Progenitor cell of endocrine pancreas (in vitro differentiated cells): ENCODE measurements around the gene PPCDC. TPM values are rescaled to one million over a fixed set of nuclear protein-coding genes. Genes with fewer than 3 reads are reported as not detected.

ENCODE experiments used
- DNase-seq: peaks from one replicate; pipeline ENCODE4 v3.0.0; 2021; ENCODE audit warnings: low spot score; ENCODE audit not compliant: unreplicated experiment
- H3K27ac Mint-ChIP-seq: 2 replicates; pipeline ENCODE4 v1.8.0; 2021; ENCODE audit warnings: mild to moderate bottlenecking, moderate library complexity, mixed read lengths
- H3K27me3 Mint-ChIP-seq: 2 replicates; pipeline ENCODE4 v1.8.0; 2021; ENCODE audit warnings: mixed read lengths
- H3K36me3 Mint-ChIP-seq: 2 replicates; pipeline ENCODE4 v1.8.0; 2022; ENCODE audit warnings: mixed read lengths; ENCODE audit not compliant: insufficient read depth
- H3K4me1 Mint-ChIP-seq: 2 replicates; pipeline ENCODE4 v1.8.0; 2021; ENCODE audit warnings: low read depth, mixed read lengths
- H3K4me3 Mint-ChIP-seq: 2 replicates; pipeline ENCODE4 v1.8.0; 2021; ENCODE audit warnings: low read depth, mild to moderate bottlenecking, moderate library complexity, mixed read lengths
- H3K9me3 Mint-ChIP-seq: 2 replicates; pipeline ENCODE4 v1.8.0; 2021; ENCODE audit warnings: low read depth, mixed read lengths
- CTCF ChIP-seq: fragments of 200-600 bp; sonication (generic); IDR thresholded peaks from one replicate; pipeline ENCODE4 v1.5.0; 2021; ENCODE audit warnings: antibody characterized with exemption, mild to moderate bottlenecking; ENCODE audit not compliant: unreplicated experiment
- total RNA-seq: library from RNA; stranded (reverse); gene quantifications from 2 replicates; pipeline ENCODE4 v1.2.1, GENCODE V29; 2021

PPCDC gene
- total RNA-seq, 1 donor from 2014 or later = 18.0 TPM

- peak overlapping the region; percentile 24 for H3K4me3 Mint-ChIP-seq
- DNase-seq = no peak
- H3K36me3 Mint-ChIP-seq = peaks cover 10% of the 10 kb centered on the region
- no peak for TF ChIP-seq CTCF
- H3K27ac Mint-ChIP-seq = no peak overlapping the region
- H3K9me3 Mint-ChIP-seq = no peaks in the 10 kb centered on the region
- peaks cover 2% of the 10 kb centered on the region for H3K27me3 Mint-ChIP-seq
- peaks cover 9% of the 10 kb centered on the region for H3K4me1 Mint-ChIP-seq
Observed at GRCh38 chr15:74997543-74997942, 25.8 kb upstream of the PPCDC start.

- Mint-ChIP-seq H3K27me3 (no peaks in the 10 kb centered on the region), H3K4me1 (peaks cover 7% of the 10 kb centered on the region), H3K9me3 (no peaks in the 10 kb centered on the region), H3K36me3 (peaks cover 12% of the 10 kb centered on the region), H3K27ac (no peak overlapping the region), H3K4me3 (no peak overlapping the region)
- DNase-seq = no peak
- TF ChIP-seq CTCF = no peak
Observed at GRCh38 chr15:75001310-75001709, 22.1 kb upstream of the PPCDC start.

- no peaks in the 10 kb centered on the region for H3K27me3 Mint-ChIP-seq
- H3K27ac Mint-ChIP-seq = no peak overlapping the region
- no peak overlapping the region for H3K4me3 Mint-ChIP-seq
- TF ChIP-seq CTCF = no peak
- no peaks in the 10 kb centered on the region for H3K9me3 Mint-ChIP-seq
- H3K36me3 Mint-ChIP-seq = peaks cover 12% of the 10 kb centered on the region
- H3K4me1 Mint-ChIP-seq = peaks cover 3% of the 10 kb centered on the region
- DNase-seq = no peak
Observed at GRCh38 chr15:75002398-75002797, 21.0 kb upstream of the PPCDC start.

- Mint-ChIP-seq H3K27me3 (no peaks in the 10 kb centered on the region), H3K9me3 (no peaks in the 10 kb centered on the region), H3K4me1 (no peaks in the 10 kb centered on the region), H3K27ac (no peak overlapping the region), H3K4me3 (no peak overlapping the region), H3K36me3 (peaks cover 7% of the 10 kb centered on the region)
- TF ChIP-seq CTCF = no peak
- no peak for DNase-seq
Observed at GRCh38 chr15:75007216-75007615, 16.2 kb upstream of the PPCDC start.

GRCh38 chr15:75008221-75008625 lies 15.2 kb upstream of the PPCDC start:
- no peak for TF ChIP-seq CTCF
- Mint-ChIP-seq H3K9me3 (no peaks in the 10 kb centered on the region), H3K36me3 (peaks cover 7% of the 10 kb centered on the region), H3K4me3 (no peak overlapping the region), H3K4me1 (no peaks in the 10 kb centered on the region), H3K27ac (no peak overlapping the region), H3K27me3 (no peaks in the 10 kb centered on the region)
- no peak for DNase-seq
